Endothelial cell of umbilical vein (primary cell): ENCODE data around the gene PTPN2. TPM values are rescaled to one million over a fixed set of nuclear protein-coding genes. Genes with fewer than 3 reads are reported as not detected.

ENCODE experiments used
- BruUV-seq: library from RNA; stranded (reverse); fragments of 400-500 nt; replicated peaks from 2 replicates; lab custom pipeline; 2021; lab: Mats Ljungman, UMichigan
- CTCF ChIA-PET: fragments of 300-600, 350-600 bp; sonication (Branson Sonifier 250); formaldehyde crosslinking; loops from one replicate; lab custom pipeline; 2021; ENCODE audit warnings: antibody characterized with exemption, inconsistent platforms; lab: Charles Lee
- POLR2A ChIA-PET: fragments of 300-600, 350-600 bp; sonication (Branson Sonifier 250); formaldehyde crosslinking; loops from one replicate; lab custom pipeline; 2021; ENCODE audit warnings: antibody characterized with exemption, inconsistent platforms; lab: Charles Lee
- DNase-seq: peaks from one replicate; pipeline ENCODE4 v3.0.0-alpha.2; 2011; ENCODE audit warnings: low read depth, low spot score
- FAIRE-seq: peaks from 2 replicates; lab custom pipeline; 2011; peaks lifted over from hg19 to GRCh38; lab: Jason Lieb, UNC
- H2AFZ ChIP-seq: 2 replicates; pipeline ENCODE4 v1.6.0; 2012; ENCODE audit warnings: low read depth, low read length, control low read depth, inconsistent platforms
- H3K27ac ChIP-seq: 2 replicates; pipeline ENCODE4 v1.5.1; 2011; ENCODE audit warnings: low read depth, mild to moderate bottlenecking, control low read depth, low read length, moderate library complexity; ENCODE audit not compliant: insufficient read depth
- H3K27me3 ChIP-seq, 2 experiments: 2 replicates each; pipeline versions ENCODE4 v1.6.0 to v1.6.1; 2011; ENCODE audit warnings: low read length in 2 of 2, mixed read lengths in 1 of 2; ENCODE audit not compliant: control insufficient read depth in 2 of 2, insufficient read depth in 2 of 2
- H3K36me3 ChIP-seq, 2 experiments: 2 replicates in 1 of 2; 3 replicates in 1 of 2; pipeline ENCODE4 v1.5.1; 2011; ENCODE audit warnings: low read length in 2 of 2, mild to moderate bottlenecking in 1 of 2, moderate library complexity in 1 of 2; ENCODE audit not compliant: control insufficient read depth in 2 of 2, insufficient read depth in 2 of 2; ENCODE audit errors: extremely low read depth in 1 of 2
- H3K4me1 ChIP-seq: 3 replicates; pipeline ENCODE4 v1.5.1; 2011; ENCODE audit warnings: mild to moderate bottlenecking, low read length; ENCODE audit not compliant: control insufficient read depth, insufficient read depth; ENCODE audit errors: extremely low read depth
- H3K4me2 ChIP-seq: 2 replicates; pipeline ENCODE4 v1.6.1; 2011; ENCODE audit warnings: low read length, control low read depth, mixed read lengths; ENCODE audit not compliant: insufficient read depth
- H3K4me3 ChIP-seq, 3 experiments: fragments of 200-600 bp in 1 of 3; sonication (generic), shearing (Covaris generic) in 1 of 3; replicated peaks in 1 of 3; 2 replicates each; pipeline ENCODE4 v1.5.1; 2011 to 2016; ENCODE audit warnings: control low read depth in 3 of 3, low read length in 3 of 3, mild to moderate bottlenecking in 2 of 3, inconsistent platforms in 1 of 3, low read depth in 1 of 3, moderate library complexity in 1 of 3; ENCODE audit not compliant: insufficient read depth in 1 of 3
- H3K79me2 ChIP-seq: 2 replicates; pipeline ENCODE4 v1.6.0; 2012; ENCODE audit warnings: low read length, inconsistent platforms; ENCODE audit not compliant: control insufficient read depth, insufficient read depth
- H3K9ac ChIP-seq: replicated peaks from 2 replicates; pipeline ENCODE3; 2011; ENCODE audit warnings: low read length, control low read depth; ENCODE audit not compliant: insufficient read depth; ENCODE audit errors: extremely low read depth
- H3K9me1 ChIP-seq: replicated peaks from 3 replicates; pipeline ENCODE4 v1.6.0; 2011; ENCODE audit warnings: mild to moderate bottlenecking, low read length; ENCODE audit not compliant: control insufficient read depth, insufficient read depth; ENCODE audit errors: extremely low read depth
- H3K9me3 ChIP-seq: replicated peaks from 2 replicates; pipeline ENCODE4 v1.5.1; 2012; ENCODE audit warnings: low read length, inconsistent platforms; ENCODE audit not compliant: control insufficient read depth, insufficient read depth
- H4K20me1 ChIP-seq: replicated peaks from 2 replicates; pipeline ENCODE3; 2011; ENCODE audit warnings: mild to moderate bottlenecking, low read length; ENCODE audit not compliant: control insufficient read depth, insufficient read depth; ENCODE audit errors: extremely low read depth
- EZH2 ChIP-seq: IDR thresholded peaks from 2 replicates; pipeline ENCODE4 v1.6.1; 2012; ENCODE audit warnings: borderline replicate concordance, low read depth, mild to moderate bottlenecking, moderate library complexity, low read length, inconsistent platforms; ENCODE audit not compliant: severe bottlenecking
- FOS ChIP-seq: IDR thresholded peaks from 2 replicates; pipeline ENCODE4 v1.6.1; 2011; ENCODE audit warnings: mild to moderate bottlenecking, low read length, moderate library complexity, borderline replicate concordance; ENCODE audit not compliant: insufficient read depth
- GATA2 ChIP-seq: IDR thresholded peaks from 2 replicates; pipeline ENCODE4 v1.7.0; 2011; ENCODE audit warnings: low read depth, mild to moderate bottlenecking, moderate library complexity, mixed read lengths, low read length; ENCODE audit not compliant: insufficient read length, insufficient read depth
- JUN ChIP-seq: IDR thresholded peaks from 2 replicates; pipeline ENCODE4 v1.6.1; 2011; ENCODE audit warnings: borderline replicate concordance, low read depth; ENCODE audit not compliant: insufficient read length, insufficient read depth
- MAX ChIP-seq: IDR thresholded peaks from 2 replicates; pipeline ENCODE4 v1.6.1; 2011; ENCODE audit not compliant: insufficient read depth, insufficient read length
- MYC ChIP-seq: IDR thresholded peaks from one replicate; pipeline ENCODE4 v1.6.1; 2011; ENCODE audit warnings: mild to moderate bottlenecking, low read depth, low read length
- POLR2A ChIP-seq: IDR thresholded peaks from 2 replicates; pipeline ENCODE4 v1.6.1; 2012; ENCODE audit warnings: low read depth, mild to moderate bottlenecking, control low read depth, low read length
- POLR2AphosphoS5 ChIP-seq: IDR thresholded peaks from 2 replicates; pipeline ENCODE4 v1.6.1; 2012; ENCODE audit warnings: low read depth, mild to moderate bottlenecking, control low read depth, low read length, moderate library complexity; ENCODE audit not compliant: insufficient read depth
- dilution Hi-C: fragments of 300-500 bp; cut with MboI; formaldehyde crosslinking; loops from one replicate; pipeline ENCODE4 v1.15.0; 2019; ENCODE audit warnings: low sequenced_read_pairs; ENCODE audit not compliant: extremely low pct_ligation_motif_present
- intact Hi-C: fragments of 100-400 bp; cut with micrococcal nuclease; formaldehyde crosslinking; loops from one replicate; pipeline ENCODE4 v1.10.0; 2022
- polyA plus RNA-seq, 4 experiments: library from polyadenylated mRNA; depleted of rRNA in 3 of 4; stranded (reverse) in 3 of 4; unstranded in 1 of 4; fragments of >200 nt; gene quantifications; 2 replicates each; pipeline versions ENCODE4 v1.2.1 to v1.2.3, GENCODE V29; 2011 to 2012; ENCODE audit warnings: missing spikeins in 1 of 4
- total RNA-seq: library from RNA; stranded (reverse); gene quantifications from 2 replicates; pipeline ENCODE4 v1.2.3, GENCODE V29; 2021
- TF ChIP-seq, protein P1 (sequence below), 2 donors: IDR thresholded peaks; 1 replicate in 1 of 2; 2 replicates in 1 of 2; pipeline ENCODE4 v1.5.1; 2011; ENCODE audit warnings: low read length in 2 of 2, mild to moderate bottlenecking in 2 of 2, moderate library complexity in 2 of 2, control low read depth in 1 of 2, inconsistent platforms in 1 of 2, low read depth in 1 of 2; ENCODE audit not compliant: insufficient read depth in 1 of 2; ENCODE audit errors: extremely low read depth in 1 of 2

Gene PTPN2
- total and polyA plus RNA-seq, 2 donors (not counting 3 experiments of a cell fraction or from before 2014, with no cell fraction given): 8.2 to 20.9 TPM

DNA sequence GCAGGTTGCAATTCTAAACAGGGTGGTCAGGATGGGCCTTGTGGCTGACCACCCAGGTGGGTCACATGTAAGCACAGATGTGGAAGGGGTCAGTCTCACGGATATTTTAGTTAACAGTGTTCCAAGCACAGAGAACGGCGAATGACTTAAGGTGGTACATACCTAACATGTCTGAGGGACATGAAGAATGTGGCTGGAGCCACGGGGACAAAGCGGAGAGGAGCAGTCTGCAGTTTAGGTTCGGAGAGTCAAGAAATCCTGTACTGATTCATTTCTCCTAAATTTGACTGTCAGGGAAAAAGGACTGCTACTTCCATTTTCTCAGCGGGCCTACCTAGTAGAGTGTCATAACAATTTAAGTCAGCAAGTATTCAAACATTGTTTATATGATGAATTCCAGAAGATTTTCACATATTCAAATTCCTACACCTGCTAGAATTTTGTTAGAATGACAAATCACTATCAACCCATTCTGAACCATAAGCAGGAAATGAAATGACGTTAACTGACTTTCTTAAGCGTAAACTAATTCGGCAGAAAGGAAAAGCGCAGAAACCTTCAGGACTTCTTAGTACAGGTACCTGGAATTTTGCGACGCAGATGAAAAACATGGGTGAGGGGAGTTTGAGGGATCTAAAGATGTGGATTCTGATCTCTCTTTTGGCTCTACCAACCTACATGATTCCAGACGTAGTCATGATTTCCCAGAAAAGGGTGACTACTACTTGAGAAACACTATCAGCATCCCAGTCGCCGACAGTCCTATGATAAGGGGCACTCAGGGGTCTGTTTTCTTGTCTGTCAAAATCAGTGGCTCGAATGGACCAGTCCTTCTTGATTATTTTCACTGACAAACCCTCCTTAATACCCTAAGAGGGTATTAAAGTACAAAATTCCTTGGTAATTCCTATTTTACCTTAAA lies 41.3 kb downstream of the PTPN2 start:
- Histone ChIP-seq H4K20me1 (no peaks in the 10 kb centered on the region), H3K27me3 (no peaks in the 10 kb centered on the region), H2AFZ (no peak overlapping the region), H3K27ac (no peak overlapping the region), H3K79me2 (peaks cover 9% of the 10 kb centered on the region), H3K36me3 (peaks cover 0 to 2% of the 10 kb centered on the region in 2 experiments), H3K4me2 (no peak overlapping the region), H3K4me3 (no peak overlapping the region), H3K4me1 (no peaks in the 10 kb centered on the region), H3K9me1 (no peaks in the 10 kb centered on the region), H3K9ac (no peak overlapping the region), H3K9me3 (no peaks in the 10 kb centered on the region)
- FAIRE-seq: no peak
- CTCF ChIA-PET: no interaction called here
- no peak for TF ChIP-seq MAX
- TF ChIP-seq JUN: no peak
- no peak for TF ChIP-seq GATA2
- TF ChIP-seq POLR2AphosphoS5: no peak
- TF ChIP-seq, protein P1, sequence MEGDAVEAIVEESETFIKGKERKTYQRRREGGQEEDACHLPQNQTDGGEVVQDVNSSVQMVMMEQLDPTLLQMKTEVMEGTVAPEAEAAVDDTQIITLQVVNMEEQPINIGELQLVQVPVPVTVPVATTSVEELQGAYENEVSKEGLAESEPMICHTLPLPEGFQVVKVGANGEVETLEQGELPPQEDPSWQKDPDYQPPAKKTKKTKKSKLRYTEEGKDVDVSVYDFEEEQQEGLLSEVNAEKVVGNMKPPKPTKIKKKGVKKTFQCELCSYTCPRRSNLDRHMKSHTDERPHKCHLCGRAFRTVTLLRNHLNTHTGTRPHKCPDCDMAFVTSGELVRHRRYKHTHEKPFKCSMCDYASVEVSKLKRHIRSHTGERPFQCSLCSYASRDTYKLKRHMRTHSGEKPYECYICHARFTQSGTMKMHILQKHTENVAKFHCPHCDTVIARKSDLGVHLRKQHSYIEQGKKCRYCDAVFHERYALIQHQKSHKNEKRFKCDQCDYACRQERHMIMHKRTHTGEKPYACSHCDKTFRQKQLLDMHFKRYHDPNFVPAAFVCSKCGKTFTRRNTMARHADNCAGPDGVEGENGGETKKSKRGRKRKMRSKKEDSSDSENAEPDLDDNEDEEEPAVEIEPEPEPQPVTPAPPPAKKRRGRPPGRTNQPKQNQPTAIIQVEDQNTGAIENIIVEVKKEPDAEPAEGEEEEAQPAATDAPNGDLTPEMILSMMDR (IDR thresholded peaks at IDR 0.05; ENCODE audit: extremely low read depth in 1 of 2, insufficient read depth in 1 of 2, low read depth in 1 of 2, low read length in 2 of 2): no peak
- no peak for TF ChIP-seq MYC
- TF ChIP-seq EZH2: no peak
- TF ChIP-seq POLR2A: no peak
- TF ChIP-seq FOS: no peak
- BruUV-seq: no TSS peak
- dilution Hi-C loops: no loop called here
- POLR2A ChIA-PET: no interaction called here
- DNase-seq: no peak
- intact Hi-C loops: no loop called here
